ENCODE data around the gene ANKRD13A.

- TF ChIP-seq EZH2phosphoT487 (IDR thresholded peaks at IDR 0.05; ENCODE audit: unreplicated experiment) (no peak), POLR2AphosphoS5 (IDR thresholded peaks at IDR 0.05; ENCODE audit: low read depth) (no peak), CTCF (conservative IDR thresholded peaks at IDR 0.05; ENCODE audit: low read depth in 2 of 2) (no peak), EZH2 (IDR thresholded peaks at IDR 0.05; ENCODE audit: low read depth, unreplicated experiment) (no peak), ETS1 (IDR thresholded peaks at IDR 0.05) (no peak), CREB1 (CRISPR knock-in tag; IDR thresholded peaks at IDR 0.05; ENCODE audit: low read depth) (no peak), STAT1 (IDR thresholded peaks at IDR 0.05; ENCODE audit: unreplicated experiment) (no peak), JUNB (IDR thresholded peaks at IDR 0.05; ENCODE audit: unreplicated experiment) (no peak), REST (IDR thresholded peaks at IDR 0.05; ENCODE audit: unreplicated experiment) (no peak), ZNF114 (CRISPR knock-in tag; IDR thresholded peaks at IDR 0.05) (no peak)
These were observed 46.4 kb upstream of the ANKRD13A start for GRCh38 chr12:109952873-109953272.

Measured in GM23338 (cell line).